HK-2 (cell line): Measurements from ENCODE around the gene DGKD.

Source experiments
- DNase-seq: peaks from one replicate; pipeline ENCODE4 v3.0.0-alpha.2; 2018; ENCODE audit not compliant: unreplicated experiment

Gene DGKD

DNA sequence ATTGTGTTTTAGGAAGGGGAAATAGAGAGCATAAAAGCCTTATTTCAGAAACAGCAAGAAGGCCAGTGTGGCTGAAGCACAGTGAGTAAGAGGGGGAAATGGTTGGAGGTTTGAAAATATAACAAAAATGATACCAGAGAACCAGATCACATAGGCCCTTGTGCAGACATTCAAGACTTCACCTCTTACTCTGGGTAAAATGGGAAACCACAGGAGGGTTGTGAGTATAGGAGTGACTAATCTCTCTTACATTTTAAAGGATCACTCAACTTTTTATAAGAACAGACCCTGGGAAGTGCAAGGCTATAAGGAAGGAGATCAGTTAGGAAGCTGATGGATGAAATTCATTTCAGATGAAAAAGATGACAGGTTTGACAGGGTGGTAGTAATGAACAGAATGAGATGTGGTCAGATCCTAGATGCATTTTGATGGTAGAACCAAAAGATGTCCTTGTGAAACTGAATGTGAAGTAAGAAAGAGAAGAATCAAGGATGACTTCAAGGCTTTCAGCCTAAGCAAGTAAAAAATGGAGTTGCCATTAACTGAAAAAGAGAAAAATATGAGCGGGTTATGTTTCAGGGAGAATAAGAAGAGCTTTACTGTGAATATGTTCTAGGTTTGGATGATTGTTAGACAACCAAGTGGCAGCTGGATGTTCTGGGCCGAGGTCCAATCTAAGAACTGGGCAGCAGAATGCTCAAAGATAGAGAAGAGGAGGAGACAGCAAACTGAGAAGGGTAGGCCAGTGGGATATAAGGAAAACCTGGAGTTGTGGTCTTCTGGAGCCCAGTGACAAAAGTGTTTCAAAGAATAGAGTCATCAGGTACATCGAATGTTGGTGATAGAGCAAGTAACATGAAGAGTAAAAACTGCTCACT lies 147.1 kb downstream of the DGKD start:
- DNase-seq = no peak

DNA sequence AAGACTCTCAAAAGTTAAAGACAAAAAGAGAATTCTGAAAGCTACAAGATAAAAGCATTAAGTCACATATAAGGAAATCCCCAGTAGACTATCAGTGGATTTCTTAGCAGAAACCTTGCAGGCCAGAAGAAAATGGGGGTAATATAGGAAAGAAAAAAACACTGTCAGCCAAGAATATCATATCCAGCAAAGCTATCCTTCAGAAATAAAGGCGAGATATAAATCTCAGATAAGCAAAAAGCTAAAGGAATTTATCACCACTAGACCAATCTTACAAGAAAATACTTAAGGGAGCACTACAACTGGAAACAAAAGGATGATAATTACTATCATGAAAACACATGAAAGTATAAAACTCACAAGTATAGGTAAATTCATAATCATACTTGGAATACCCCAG lies 149.2 kb downstream of the DGKD start:
- no peak for DNase-seq

DNA sequence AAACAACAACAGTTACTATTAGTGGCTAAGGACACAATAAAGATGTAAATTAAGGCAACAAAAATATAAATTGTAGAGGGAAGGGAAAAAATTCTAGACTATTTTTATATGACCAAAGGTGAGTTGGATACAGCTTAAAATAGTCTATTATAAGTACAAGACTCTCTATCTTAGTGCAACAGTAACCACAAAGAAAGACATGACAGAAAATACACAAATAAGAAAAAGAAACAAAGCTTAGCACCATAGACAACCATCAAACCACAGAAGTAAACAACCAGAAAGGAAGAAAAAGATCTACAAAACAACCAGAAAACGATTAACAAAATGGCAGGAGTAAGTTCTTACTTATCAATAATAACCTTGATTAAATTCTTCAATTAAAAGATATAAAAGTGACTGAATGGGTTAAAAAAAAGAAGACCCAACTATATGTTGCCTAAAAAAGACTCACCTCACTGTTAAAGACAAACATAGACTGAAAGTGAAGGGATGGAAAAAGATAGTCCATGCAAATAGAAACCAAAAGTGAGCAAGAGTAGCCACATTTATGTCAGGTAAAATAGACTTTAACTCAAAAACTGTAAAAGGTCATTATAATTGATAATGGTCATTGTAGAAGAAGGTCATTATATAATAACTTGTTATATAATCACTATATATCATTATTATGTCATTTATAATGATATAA lies 149.8 kb downstream of the DGKD start:
- no peak for DNase-seq

DNA sequence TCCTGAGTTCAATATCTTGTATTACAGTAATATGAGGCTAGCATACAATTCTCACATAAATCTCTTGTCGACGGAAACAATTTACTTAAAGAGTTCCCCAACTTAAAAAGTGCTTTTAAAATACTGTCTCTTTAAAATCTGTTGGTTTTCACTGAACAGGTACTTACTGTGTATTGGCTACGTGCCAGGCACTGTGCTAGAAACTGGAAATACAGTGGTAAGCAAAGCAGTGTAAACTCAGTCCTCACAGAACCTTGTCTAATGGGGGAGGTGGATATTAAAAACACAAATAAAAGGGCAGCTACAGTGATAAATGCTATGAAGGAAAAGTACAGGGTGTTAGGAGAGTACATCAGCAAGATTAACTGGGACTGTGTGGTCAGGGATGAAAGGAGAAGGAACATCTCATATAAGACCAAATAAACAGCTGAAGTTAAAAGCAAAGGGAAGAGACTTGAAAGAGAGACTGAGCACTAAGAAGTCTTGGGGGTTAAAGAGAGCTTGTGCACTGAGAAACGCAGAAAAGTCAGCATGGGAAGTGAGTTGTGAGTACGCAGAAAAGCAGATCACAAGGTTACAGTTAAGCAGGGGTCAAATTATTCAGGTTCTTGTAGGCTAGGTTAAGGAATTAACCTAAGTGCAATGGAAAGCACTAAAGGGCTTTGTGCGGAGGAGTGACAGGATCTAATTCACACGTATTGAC lies 159.8 kb downstream of the DGKD start:
- DNase-seq = no peak

- DNase-seq = no peak
Observed at GRCh38 chr2:233519787-233520611, 165.7 kb downstream of the DGKD start.
